ENCODE results near the gene TYK2.

- no peak for TF ChIP-seq CTCF (optimal IDR thresholded peaks at IDR 0.05 in 1 of 3, IDR thresholded peaks at IDR 0.05 in 1 of 3, conservative IDR thresholded peaks at IDR 0.05 in 1 of 3; ENCODE audit: extremely low read depth in 1 of 3, insufficient read depth in 2 of 3, low read length in 3 of 3)
- no peak for TF ChIP-seq EZH2 (IDR thresholded peaks at IDR 0.05; ENCODE audit: low read length)
Measured at GRCh38 chr19:10362259-10362658, 18.1 kb downstream of the TYK2 start.

All from keratinocyte (primary cell).